ENCODE data around the gene INPP4B. TPM values are rescaled to one million over a fixed set of nuclear protein-coding genes. Genes with fewer than 3 reads are reported as not detected.

Gene INPP4B
- 23.7 and 27.0 TPM in 2 replicates for total RNA-seq

DNA sequence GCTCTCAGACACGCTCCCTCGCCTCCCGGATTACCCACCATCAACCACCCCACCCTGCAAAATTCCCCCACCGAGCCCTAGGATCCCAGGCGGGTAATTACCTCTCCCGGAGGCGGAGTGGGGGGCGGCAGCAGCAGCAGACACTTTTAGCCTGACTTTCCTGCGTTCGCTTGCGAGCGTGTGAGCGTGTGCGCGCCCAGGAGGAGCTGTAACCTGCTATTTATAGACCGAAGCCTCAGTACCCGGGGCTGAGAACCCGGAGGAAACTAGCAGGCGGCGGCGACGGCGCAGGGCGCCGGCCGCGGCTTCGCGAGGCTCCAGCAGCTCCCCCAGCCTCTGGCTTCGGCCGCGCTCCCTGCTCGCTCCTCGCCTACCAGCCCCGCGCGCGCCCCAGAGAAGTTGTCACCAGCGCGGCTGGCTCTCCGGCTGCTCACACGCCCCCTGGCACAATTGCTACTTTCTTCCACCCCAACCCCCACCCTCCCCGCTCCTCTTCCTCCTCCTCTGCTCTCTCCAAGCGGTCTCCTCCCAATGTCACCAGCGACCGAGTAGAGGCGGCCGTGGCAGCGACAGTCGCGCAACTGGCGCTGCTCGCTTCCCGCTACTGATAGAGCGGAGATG is at the start of gene INPP4B:
Gene INPP4B (minus strand): TSS at position 194 of the 621 bp plus-strand sequence.
- intact Hi-C loops (cut with micrococcal nuclease), result loop anchor here (1.0 to 10.0 kb wide), 12 partner anchors 125 to 1687 kb away; partner anchors contain the start of genes GAB1, IL15, SMARCA5 and ZNF330

DNA sequence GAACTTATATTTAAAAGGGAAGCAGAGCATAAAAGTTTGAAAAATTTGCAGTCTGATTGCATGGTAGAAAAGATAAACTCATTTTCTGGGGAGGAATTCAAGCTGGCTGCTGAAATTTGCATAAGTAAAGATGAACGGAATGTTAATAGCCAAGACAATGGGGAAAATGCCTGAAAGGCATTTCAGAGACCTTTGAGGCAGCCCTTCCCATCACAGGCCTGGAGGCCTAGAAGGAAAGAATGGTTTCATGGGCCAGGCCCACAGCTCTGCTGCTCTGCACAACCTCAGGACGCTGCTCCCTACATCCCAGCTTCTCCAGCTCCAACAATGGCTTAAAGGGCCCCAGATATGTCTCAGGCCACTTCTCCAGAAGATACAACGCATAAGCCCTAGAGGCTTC is 46.9 kb upstream of the INPP4B start:
- intact Hi-C loops (cut with micrococcal nuclease), result no loop called here

DNA sequence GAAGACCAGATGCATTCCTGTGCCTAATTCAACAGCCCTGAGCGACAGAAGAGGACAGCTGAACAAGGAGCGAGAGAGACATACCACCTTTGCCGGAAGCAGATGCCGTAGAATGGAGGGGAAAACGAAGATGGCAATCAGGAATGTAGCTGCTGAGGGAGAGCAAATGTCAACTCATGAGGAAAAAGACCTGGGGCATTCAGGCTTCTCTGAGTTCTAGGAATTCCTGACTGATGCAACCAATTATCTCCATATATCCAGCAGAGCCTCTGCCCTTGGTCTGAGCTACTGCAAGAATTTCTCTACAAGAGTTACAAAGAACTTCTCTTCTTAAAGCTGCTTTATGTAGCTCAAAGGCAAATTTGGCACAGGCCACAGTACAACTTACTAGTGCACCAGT is 40.5 kb upstream of the INPP4B start:
- intact Hi-C loops (cut with micrococcal nuclease), result no loop called here

DNA sequence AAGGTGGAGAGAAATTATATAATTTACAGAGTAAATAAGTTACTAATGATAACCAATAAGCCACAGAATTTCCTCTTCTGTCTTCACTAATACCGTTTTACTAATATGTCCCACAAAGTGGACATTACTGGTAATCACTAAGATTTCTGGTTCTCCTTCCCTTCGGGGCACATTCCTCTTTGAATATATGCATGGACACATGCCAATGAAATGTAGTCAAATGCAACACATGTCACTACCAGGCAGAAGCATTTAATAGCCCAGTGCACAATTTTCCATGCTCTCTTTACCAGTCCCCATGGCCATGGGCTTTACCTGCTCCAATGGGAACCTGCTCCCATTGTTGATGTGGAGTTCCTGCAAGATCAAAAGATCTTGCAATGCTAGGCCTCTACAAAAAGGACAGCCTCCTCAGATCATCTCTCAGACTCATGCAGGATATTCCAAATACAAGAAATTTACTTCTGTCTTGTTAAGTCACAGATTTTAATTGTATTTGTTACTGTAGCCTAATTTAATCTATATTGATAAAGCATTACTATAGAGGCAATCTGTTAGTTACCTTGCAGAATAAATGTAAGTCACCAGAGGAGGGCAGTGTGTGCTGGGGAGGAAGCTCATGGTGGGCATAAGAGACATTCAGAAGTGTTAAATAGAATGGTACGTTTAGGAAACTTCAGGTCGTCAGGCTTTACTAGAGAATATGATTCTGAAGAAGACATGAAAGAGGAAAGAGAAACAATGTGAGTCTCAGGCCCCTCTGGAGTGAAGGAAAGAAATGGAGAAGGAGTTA is 37.1 kb upstream of the INPP4B start:
- intact Hi-C loops (cut with micrococcal nuclease), result no loop called here

DNA sequence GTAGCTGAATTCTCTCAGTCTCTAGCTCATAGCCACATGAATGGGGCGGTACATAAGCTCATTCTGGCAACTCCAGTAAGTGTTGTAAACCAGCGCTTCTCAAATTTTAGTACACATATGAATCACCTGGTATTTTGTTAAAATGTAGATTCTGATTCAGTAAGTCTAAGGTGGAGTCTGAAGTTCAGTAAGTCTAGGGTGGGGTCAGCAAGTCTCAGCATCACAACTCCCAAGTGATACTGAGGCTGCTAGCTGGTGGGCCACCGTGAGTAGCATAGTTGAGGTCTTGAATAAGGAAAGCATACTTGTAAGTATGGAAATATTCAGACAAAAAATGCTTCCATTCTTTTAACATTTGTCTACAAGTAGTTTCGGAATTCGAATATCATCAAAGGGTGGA is 36.1 kb upstream of the INPP4B start:
- intact Hi-C loops (cut with micrococcal nuclease), result no loop called here

DNA sequence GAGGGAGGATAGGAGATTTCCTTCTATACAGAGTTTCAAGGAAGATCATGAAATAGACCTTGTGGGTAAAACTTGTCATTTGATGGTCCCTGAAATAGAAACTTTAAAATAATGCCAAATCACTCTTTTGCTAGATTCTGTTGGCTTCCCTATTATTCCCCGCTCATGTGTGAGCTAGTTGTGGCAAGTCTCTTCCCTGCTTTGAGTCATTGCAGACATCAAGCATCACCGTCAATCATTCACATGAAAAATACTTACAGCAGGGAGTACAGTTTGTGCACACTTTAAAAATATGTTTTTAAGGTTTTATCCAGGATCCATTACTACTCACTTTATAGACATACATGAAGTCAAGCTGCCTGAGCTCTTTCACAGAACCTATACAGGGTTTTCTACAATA is 35.2 kb upstream of the INPP4B start:
- intact Hi-C loops (cut with micrococcal nuclease), result no loop called here

DNA sequence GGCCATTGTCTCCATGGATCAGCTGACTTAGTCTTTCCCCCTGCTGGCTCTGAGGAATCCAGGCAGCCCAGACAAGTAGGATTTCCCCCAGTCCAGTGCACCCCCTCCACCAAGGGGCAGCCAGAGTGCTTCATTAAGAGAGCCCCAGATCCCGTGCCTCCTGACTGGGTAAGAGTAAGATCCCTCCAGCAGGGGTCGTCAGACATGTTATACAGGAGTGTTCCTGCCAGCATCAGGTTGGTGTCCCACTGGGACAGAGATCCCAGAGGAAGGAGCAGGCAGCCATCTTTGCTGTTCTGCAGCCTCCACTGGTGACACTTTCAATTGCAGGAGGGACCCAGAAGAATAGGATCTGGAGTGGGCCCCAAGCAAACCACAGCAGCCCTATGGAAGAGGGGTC is 29.0 kb upstream of the INPP4B start:
- intact Hi-C loops (cut with micrococcal nuclease), result no loop called here

DNA sequence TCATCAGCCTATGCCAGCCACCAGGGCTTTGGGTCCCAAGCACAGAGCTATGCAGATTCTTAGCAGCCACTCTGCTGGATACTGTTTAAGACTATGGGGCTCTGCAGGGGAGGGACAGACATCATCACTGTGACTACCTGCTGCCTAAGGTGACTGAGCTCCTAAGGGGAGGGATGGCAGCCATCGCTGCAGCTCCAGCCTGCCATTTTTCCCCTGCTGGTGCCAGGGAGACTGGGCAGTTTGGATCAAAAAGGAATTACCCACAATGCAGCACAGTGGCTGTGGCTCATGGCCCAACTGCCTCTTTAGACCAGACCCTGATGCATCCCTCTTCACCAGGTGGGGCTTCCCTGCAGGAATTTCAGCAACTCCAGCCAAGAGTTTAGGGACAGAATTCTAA is 28.6 kb upstream of the INPP4B start:
- intact Hi-C loops (cut with micrococcal nuclease), result no loop called here

DNA sequence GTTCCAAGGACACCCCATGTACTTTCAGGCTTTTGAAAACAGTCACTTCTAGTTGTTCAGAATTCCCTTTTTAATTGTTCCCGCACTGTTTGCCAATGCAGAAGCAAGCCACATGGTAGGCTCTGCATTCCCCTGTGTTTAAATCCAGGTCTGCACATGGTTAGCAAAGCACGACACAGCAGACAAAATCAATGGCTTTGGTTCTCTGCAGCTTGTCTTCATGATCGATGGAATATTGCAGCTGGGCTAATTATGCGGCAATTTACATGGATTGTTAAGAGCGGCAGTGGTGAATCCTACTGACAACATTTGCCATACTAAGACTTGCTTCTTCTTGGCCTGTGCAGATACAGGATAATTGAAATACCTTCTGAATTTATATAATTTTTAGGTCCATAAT is 20.6 kb upstream of the INPP4B start:
- intact Hi-C loops (cut with micrococcal nuclease), result no loop called here

DNA sequence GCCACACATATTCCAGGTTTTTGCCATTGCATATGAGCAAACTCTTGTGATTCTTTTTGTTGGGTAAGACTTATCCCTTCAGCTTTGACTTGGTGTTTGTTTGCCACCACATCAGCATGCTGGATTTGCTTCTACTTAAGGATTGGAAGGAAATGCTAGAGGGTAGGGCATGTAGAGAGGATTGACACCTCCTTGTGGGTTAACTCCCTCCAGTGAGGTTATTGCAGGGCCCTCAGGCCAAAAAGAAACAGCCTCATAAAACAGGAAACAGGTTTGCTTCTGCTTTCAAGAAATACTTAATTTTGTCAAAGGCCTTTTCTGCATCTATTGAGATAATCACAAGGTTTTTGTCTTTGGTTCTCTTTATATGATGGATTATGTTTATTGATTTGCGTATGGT is 15.2 kb upstream of the INPP4B start:
- intact Hi-C loops (cut with micrococcal nuclease), result no loop called here

DNA sequence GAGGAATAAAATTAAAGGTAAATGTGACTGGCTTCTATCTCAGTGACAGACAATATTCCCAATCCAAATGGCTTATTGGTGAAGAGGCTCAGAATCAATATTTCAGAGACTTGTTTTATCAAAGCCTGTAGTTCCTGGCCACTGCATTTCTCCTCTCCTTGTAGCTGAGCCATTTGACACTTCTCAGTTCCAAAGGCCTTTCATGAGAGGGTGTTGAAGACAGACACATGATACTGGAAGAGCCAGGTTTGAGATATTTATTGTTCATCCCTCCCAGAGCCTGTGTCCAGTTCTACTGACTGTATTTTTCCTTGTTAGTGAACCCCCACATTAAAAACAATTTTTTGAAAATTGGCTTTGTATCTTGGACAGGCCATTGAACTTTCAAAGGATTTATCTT is 12.9 kb upstream of the INPP4B start:
- intact Hi-C loops (cut with micrococcal nuclease), result no loop called here

DNA sequence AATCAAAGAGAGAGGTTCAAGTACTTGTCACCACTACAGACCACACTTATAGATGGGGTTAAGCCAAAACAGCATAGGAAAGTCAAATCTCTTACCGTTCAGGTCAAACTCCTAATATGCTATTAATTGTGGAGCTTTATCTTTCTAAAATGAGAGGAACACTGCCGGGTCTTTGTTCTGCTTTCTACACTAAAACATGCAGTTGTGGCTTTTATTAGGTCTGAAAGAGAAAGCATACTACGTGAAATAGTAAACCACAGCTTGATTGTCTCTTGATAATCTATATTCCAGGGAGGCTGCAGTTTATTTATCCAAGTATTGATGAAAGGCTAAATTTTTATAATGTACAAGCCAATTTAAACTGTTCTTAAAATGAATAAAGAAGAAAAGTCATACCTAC is 12.3 kb upstream of the INPP4B start:
- intact Hi-C loops (cut with micrococcal nuclease), result no loop called here

DNA sequence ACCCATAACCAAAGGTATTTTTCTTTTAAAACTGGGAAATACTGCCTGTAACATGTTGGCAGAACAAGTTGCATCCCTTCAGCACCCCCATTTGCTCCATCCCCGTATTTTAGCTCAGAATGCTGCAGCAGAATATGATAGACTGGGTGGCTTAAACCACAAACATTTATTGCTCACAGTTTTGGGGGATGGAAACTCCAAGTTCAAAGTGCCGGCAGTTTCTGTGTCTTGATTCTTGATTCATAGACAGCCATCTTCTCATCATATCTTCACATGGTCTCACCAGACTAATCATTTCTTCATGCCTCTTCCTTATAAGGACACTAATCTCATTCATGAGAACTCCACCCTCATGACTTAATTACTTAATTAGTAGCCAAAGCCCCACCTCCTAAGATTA is 10.5 kb upstream of the INPP4B start:
- intact Hi-C loops (cut with micrococcal nuclease), result no loop called here

DNA sequence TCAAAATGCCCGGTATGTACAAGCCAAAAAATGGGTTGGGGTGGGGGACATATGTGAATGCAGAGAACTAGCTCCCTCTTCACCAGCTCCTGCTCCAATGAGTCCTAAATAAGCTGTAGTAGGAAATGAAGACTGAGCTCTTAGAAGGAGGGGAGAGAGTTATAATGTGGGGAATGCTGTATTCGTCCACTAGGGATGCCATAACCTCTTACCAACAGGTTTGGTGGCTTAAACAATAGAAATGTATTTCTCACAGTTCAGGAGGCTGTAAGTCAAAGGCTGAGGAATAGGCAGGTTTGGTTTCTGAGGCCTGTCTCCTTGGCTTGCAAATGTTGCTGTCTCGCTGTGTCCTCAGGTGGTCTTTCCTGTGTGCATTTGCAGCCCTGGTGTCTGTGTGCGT is 4.4 kb upstream of the INPP4B start:
- intact Hi-C loops (cut with micrococcal nuclease), result no loop called here

DNA sequence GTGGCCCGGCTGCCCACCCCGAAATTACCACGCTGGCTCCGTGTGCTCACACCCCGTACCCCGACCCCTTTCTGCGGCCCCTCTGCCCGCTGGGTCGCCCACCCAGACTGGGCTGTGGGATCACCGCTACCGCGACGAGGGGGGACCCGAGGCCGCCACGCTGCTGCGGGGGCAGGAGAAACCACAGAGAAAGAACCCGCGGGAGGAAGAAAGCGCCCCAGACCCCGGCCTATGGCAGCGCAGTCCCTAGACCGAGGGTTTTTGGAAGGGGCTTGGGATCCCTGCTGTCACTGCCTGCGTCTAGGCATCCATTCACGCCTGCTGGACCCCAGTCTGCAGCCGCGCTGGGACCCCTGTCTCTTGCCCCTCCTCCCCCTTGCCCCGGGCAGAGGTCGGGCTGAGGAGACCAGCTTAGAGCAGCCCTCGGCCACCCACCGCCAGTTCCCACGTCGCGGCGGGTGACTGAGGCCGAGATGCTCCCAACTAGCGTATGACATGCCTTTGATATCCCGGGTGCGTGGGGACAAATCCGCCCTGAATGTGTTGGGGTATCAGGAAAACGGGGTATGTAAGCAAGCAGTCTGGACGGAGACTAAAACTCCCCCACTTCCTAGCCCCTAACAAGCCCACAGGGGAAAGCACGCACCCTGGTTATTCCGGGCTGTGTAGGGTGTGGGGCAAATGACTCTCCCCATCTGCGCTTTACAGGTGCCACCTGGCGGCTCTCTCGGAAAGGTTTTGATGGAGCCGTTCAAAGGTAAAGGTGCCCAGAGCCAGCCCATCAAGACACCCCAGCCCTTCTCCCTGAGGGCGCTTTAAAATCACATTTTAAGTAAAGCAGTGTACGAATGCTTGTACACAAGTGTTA is 862 bp upstream of the INPP4B start:
- intact Hi-C loops (cut with micrococcal nuclease), result loop anchor here (1.0 to 10.0 kb wide), 17 partner anchors 126 to 1986 kb away; partner anchors contain the start of genes GAB1, IL15, SMARCA5 and ZNF330

DNA sequence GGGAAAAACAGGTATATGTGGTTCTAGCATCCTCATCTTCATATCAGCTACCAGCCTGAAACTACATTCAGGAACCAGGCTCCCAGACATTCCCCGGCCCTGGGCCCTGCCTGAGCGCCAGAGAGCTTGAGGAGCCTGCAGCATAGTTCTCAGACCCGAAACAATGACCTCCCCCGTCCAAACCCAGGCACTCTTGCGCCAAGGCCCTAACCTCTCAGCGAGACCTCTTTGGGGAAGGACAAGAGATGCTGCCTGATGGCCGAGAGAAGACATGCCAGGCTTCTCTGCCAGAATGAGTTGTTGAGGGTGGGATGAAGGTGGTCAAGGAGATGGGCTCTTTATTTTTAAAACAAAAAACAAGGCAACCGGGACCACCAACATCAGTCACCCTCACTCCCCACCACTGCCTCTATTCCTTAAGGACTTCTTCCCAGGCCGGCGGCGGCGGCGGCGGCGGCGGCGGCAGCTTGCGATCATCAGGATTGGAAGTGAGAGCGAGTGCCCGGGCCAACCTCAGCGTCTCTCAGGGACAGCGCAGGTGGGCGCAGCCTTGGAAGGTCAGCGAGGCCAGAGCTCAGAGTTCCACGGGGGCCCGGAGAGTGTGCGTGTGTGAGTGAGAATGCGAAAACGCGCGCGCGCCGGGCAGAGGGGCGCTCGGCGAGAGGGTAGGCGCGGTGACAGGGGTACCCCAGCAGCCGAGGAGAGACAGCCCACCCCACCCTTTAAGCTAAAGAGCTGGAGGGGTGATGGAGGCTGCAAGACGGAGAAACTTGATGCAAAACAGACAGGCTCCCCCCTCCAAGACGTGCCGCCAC is 601 bp downstream of the INPP4B start:
- intact Hi-C loops (cut with micrococcal nuclease), result loop anchor here (1.0 to 10.0 kb wide), 12 partner anchors 125 to 1687 kb away; partner anchors contain the start of genes GAB1, IL15, SMARCA5 and ZNF330

DNA sequence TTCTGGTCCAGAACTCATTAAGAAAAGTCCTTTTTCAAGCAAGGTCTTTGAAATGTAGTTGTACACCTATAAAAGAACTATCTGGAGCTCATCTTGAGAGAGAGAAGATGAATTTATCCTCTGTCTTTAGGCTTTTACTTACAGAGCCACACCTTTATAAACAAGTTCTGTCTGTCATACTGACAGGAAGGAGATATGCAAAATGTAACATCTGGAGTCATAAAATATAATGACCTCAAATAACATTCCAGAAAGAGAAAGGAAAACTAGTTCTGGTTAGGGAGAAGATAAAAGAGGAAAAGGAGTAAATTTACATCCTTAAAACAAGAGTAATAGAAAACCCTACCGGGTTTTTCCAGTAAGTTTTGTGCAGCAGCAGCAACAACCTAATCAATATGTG is 1.3 kb downstream of the INPP4B start:
- intact Hi-C loops (cut with micrococcal nuclease), result loop anchor here (5.0 to 10.0 kb wide), 5 partner anchors 142 to 1072 kb away; partner anchors contain the start of genes GAB1 and SMARCA5

DNA sequence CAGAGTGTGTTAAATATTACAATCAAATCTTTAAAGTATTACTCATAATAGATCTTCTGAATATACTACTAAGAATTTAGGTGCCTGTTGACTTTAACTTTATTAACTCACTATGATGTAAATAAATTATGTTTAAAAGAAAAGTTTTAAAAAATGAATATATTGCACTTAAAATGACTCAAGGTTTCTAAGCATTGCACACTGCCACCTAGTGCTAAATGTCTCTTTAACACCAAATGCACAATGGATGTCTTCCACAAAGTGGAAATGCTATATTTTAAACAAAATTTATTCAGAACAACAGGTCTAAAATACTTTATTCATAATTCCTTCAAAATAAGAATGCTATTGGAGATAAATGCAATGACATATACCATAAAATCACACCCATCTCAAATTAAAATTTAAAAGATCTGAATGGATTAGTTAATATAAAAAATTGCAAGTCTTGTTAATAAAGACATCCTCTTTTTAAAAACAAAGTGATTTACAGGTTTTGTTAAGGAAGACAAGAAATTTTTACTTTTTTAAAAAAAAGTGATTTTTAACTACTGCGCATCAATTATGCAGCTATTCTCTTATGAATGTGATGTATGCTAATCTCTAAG is 5.5 kb downstream of the INPP4B start:
- intact Hi-C loops (cut with micrococcal nuclease), result loop anchor here (1.0 to 10.0 kb wide), 5 partner anchors 487 to 976 kb away; partner anchors contain the start of gene SMARCA5

DNA sequence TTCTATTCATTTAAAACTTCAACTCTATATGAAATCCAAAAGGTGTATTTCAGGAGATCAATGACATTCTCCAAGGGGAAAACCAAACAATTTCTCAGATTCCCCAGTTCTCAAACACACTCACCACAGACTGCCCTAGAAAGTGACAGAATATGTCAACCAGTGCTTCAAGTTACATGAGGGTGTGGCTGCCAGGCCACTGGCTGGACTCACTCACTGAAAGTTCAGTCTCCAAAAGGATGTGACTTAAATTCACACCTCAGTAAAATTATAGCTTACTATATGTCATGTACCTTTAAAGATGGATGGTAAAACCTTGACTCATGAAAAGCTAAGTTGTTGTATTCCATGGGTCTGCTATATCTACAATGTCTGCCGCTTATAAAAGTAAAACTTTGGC is 7.3 kb downstream of the INPP4B start:
- intact Hi-C loops (cut with micrococcal nuclease), result no loop called here

DNA sequence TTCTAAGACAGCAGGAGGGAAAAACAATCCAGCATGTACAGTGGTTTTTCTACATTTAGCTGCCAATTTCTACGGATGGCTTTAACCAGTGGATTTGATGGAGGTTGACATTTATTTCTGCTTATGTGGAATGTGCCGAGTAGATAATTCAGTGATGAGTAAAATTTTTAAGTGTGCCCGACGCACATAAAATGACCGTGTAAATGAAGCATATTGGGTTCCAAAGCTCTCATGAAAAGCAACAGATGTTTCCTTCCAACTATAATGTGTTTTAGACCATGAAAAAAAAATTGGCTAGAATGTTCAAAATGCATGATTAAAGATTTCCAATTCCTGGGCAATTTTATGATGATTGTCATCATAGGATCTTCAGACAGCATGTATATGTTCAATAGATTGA is 14.1 kb downstream of the INPP4B start:
- intact Hi-C loops (cut with micrococcal nuclease), result no loop called here

Data from T-helper 1 cell treated with Interleukin-12 subunit alpha and Interleukin-12 subunit beta and Interleukin-4 antibody, amounts not matched to agents 30 ng/mL and 1 ng/mL, for 36 hours (primary cell).